Ovary (tissue), 3 donors: ENCODE data around the gene BRAT1.

Source experiments
- CTCF ChIP-seq, 3 donors: fragments of 450-650 bp in 2 of 3; fragments of 200-600 bp in 1 of 3; IDR thresholded peaks; one replicate each; pipeline versions ENCODE4 v1.5.1 to v1.8.0; 2016 to 2022; ENCODE audit warnings: antibody characterized with exemption in 3 of 3, mild to moderate bottlenecking in 1 of 3
- EP300 ChIP-seq: sonication (generic); formaldehyde crosslinking; IDR thresholded peaks from one replicate; pipeline ENCODE4 v1.6.1; 2017; ENCODE audit warnings: antibody characterized with exemption
- POLR2A ChIP-seq: fragments of 450-650 bp; IDR thresholded peaks from one replicate; pipeline ENCODE4 v1.6.1; 2017; ENCODE audit warnings: antibody characterized with exemption, mild to moderate bottlenecking, moderate library complexity
- donor health status: DM: no; HTN: no; CAD: no.

GRCh38 chr7:2500701-2501100 is 54.6 kb downstream of the BRAT1 start:
- no peak for TF ChIP-seq CTCF (IDR thresholded peaks at IDR 0.05)
- TF ChIP-seq POLR2A, result no peak
- TF ChIP-seq EP300, result no peak
